Astrocyte (in vitro differentiated cells and primary cell): ENCODE results near the gene GPR75. TPM values are rescaled to one million over a fixed set of nuclear protein-coding genes. Genes with fewer than 3 reads are reported as not detected.

Experiments
- DNase-seq: peaks from one replicate; pipeline ENCODE4 v3.0.0-alpha.2; 2010; ENCODE audit warnings: low read depth
- FAIRE-seq: peaks from 2 replicates; lab custom pipeline; 2011; peaks lifted over from hg19 to GRCh38; lab: Jason Lieb, UNC
- H2AFZ ChIP-seq: 2 replicates; pipeline ENCODE4 v1.6.0; 2012; ENCODE audit warnings: low read depth, low read length, inconsistent platforms
- H3K27ac ChIP-seq: 2 replicates; pipeline ENCODE4 v1.5.1; 2011; ENCODE audit warnings: low read depth, low read length, inconsistent platforms
- H3K27me3 ChIP-seq: 2 replicates; pipeline ENCODE4 v1.6.0; 2011; ENCODE audit warnings: low read length, inconsistent platforms; ENCODE audit not compliant: insufficient read depth
- H3K36me3 ChIP-seq: 2 replicates; pipeline ENCODE4 v1.5.1; 2011; ENCODE audit warnings: low read length, inconsistent platforms; ENCODE audit not compliant: insufficient read depth
- H3K4me1 ChIP-seq: 2 replicates; pipeline ENCODE4 v1.5.1; 2011; ENCODE audit warnings: low read length, inconsistent platforms; ENCODE audit not compliant: insufficient read depth
- H3K4me2 ChIP-seq: 2 replicates; pipeline ENCODE4 v1.6.0; 2012; ENCODE audit warnings: low read length, inconsistent platforms
- H3K4me3 ChIP-seq: 2 replicates; pipeline ENCODE4 v1.5.1; 2011; ENCODE audit warnings: low read depth, mild to moderate bottlenecking, low read length, inconsistent platforms; ENCODE audit not compliant: insufficient read depth
- H3K79me2 ChIP-seq: 2 replicates; pipeline ENCODE4 v1.6.0; 2012; ENCODE audit warnings: mild to moderate bottlenecking, low read length, inconsistent platforms; ENCODE audit not compliant: insufficient read depth
- H3K9ac ChIP-seq: 2 replicates; pipeline ENCODE4 v1.6.0; 2012; ENCODE audit warnings: mild to moderate bottlenecking, low read length, inconsistent platforms
- H3K9me3 ChIP-seq: 2 replicates; pipeline ENCODE4 v1.5.1; 2012; ENCODE audit warnings: low read depth, mild to moderate bottlenecking, low read length, inconsistent platforms; ENCODE audit not compliant: insufficient read depth
- H4K20me1 ChIP-seq: 2 replicates; pipeline ENCODE4 v1.6.0; 2012; ENCODE audit warnings: low read length, inconsistent platforms; ENCODE audit not compliant: insufficient read depth
- H3K27ac Mint-ChIP-seq: one replicate; pipeline ENCODE4 v1.8.0; 2021; ENCODE audit warnings: mild to moderate bottlenecking, mixed read lengths; ENCODE audit not compliant: unreplicated experiment
- H3K27me3 Mint-ChIP-seq: one replicate; pipeline ENCODE4 v1.8.0; 2021; ENCODE audit warnings: low read depth, mixed read lengths; ENCODE audit not compliant: unreplicated experiment
- H3K36me3 Mint-ChIP-seq: one replicate; pipeline ENCODE4 v1.8.0; 2021; ENCODE audit warnings: low read depth, mixed read lengths; ENCODE audit not compliant: unreplicated experiment
- H3K4me1 Mint-ChIP-seq: one replicate; pipeline ENCODE4 v1.8.0; 2021; ENCODE audit warnings: low read depth, mixed read lengths; ENCODE audit not compliant: unreplicated experiment
- H3K4me3 Mint-ChIP-seq: one replicate; pipeline ENCODE4 v1.8.0; 2021; ENCODE audit warnings: mild to moderate bottlenecking, moderate library complexity, mixed read lengths; ENCODE audit not compliant: unreplicated experiment
- H3K9me3 Mint-ChIP-seq: one replicate; pipeline ENCODE4 v1.8.0; 2021; ENCODE audit warnings: mild to moderate bottlenecking, mixed read lengths; ENCODE audit not compliant: unreplicated experiment
- CTCF ChIP-seq: IDR thresholded peaks from 2 replicates; pipeline ENCODE4 v1.5.1; 2011; ENCODE audit warnings: low read depth, mild to moderate bottlenecking, inconsistent platforms, low read length, moderate library complexity; ENCODE audit not compliant: insufficient read depth
- EZH2 ChIP-seq: IDR thresholded peaks from 2 replicates; pipeline ENCODE4 v1.6.1; 2012; ENCODE audit warnings: mild to moderate bottlenecking, low read length, inconsistent platforms; ENCODE audit not compliant: insufficient read depth
- total RNA-seq: library from RNA; stranded (reverse); gene quantifications from 2 replicates; pipeline ENCODE4 v1.2.1, GENCODE V29; 2021

The GPR75 gene
- total RNA-seq, 1 donor from 2014 or later = 5.0 TPM

DNA sequence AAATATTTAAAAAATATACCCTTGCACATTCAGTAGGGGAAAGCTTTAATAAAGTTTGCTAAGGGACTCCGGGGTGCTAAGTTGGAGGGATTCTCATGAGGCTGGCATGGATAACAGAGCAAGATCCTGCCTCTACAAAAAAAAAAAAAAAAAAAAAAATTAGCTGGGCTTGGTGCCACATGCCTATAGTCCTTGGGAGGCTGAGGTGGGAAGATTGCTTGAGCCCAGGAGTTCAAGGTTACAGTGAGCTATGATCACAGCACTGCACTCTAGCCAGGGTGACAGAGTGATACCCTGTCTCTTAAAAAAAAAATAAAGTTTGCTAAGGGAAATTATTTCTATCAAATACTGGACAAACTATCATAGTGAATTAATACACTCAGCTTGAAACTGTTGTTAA is 17.3 kb upstream of the GPR75 start:
- Histone ChIP-seq H3K27me3 (no peaks in the 10 kb centered on the region), H3K79me2 (peaks cover 12% of the 10 kb centered on the region), H3K4me2 (no peak overlapping the region), H4K20me1 (peaks cover 13% of the 10 kb centered on the region), H3K9me3 (no peaks in the 10 kb centered on the region), H3K9ac (no peak overlapping the region), H3K36me3 (peaks cover 54% of the 10 kb centered on the region), H3K27ac (no peak overlapping the region), H3K4me3 (no peak overlapping the region), H2AFZ (no peak overlapping the region), H3K4me1 (peaks cover 12% of the 10 kb centered on the region)
- TF ChIP-seq CTCF = no peak
- DNase-seq (no peak), FAIRE-seq (no peak)
- no peaks in the 10 kb centered on the region for H3K9me3 Mint-ChIP-seq
- H3K4me1 Mint-ChIP-seq = peaks cover 5% of the 10 kb centered on the region
- no peak overlapping the region for H3K27ac Mint-ChIP-seq
- no peak overlapping the region for H3K4me3 Mint-ChIP-seq
- no peaks in the 10 kb centered on the region for H3K27me3 Mint-ChIP-seq
- peaks cover 4% of the 10 kb centered on the region for H3K36me3 Mint-ChIP-seq

- H3K36me3 ChIP-seq = peaks cover 48% of the 10 kb centered on the region
- H3K79me2 ChIP-seq = peaks cover 3% of the 10 kb centered on the region
- FAIRE-seq = no peak
- Mint-ChIP-seq H3K4me1 (no peaks in the 10 kb centered on the region), H3K36me3 (no peaks in the 10 kb centered on the region), H3K27ac (no peak overlapping the region), H3K27me3 (no peaks in the 10 kb centered on the region), H3K9me3 (no peaks in the 10 kb centered on the region), H3K4me3 (no peak overlapping the region)
- H4K20me1 ChIP-seq = peaks cover 3% of the 10 kb centered on the region
- H3K4me2 ChIP-seq = no peak overlapping the region
- H3K27me3 ChIP-seq = no peaks in the 10 kb centered on the region
- H3K4me1 ChIP-seq = peaks cover 4% of the 10 kb centered on the region
- no peaks in the 10 kb centered on the region for H3K9me3 ChIP-seq
- H3K9ac ChIP-seq = no peak overlapping the region
- H2AFZ ChIP-seq = no peak overlapping the region
- TF ChIP-seq CTCF (no peak), EZH2 (no peak)
- no peak overlapping the region for H3K4me3 ChIP-seq
- no peak overlapping the region for H3K27ac ChIP-seq
- no peak for DNase-seq
These were observed 14.7 kb upstream of the GPR75 start for GRCh38 chr2:53874401-53874950.

DNA sequence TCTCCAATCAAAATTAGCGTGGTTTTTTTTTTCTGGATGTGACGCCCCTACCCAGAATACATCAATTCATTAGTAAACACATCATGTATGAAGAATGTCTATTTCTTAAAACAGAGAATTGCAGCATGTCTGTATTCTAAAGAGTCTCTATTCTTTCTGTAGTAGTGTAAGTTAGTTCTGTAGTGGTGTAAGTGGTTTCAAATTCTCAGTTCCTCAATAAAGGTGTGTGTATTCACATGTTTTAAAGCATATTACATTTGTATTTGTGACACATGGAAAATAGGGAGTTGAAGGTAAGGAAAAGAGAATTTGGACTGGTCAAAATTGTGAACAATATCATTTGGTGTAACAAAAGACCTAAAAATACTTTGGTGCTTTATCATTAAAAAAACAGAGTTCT is 8.0 kb upstream of the GPR75 start:
- Mint-ChIP-seq H3K27me3 (no peaks in the 10 kb centered on the region), H3K4me1 (no peaks in the 10 kb centered on the region), H3K27ac (no peak overlapping the region), H3K4me3 (no peak overlapping the region), H3K36me3 (peaks cover 5% of the 10 kb centered on the region), H3K9me3 (no peaks in the 10 kb centered on the region)
- Histone ChIP-seq H3K4me3 (no peak overlapping the region), H3K9ac (no peak overlapping the region), H3K27ac (no peak overlapping the region), H2AFZ (no peak overlapping the region), H3K27me3 (no peaks in the 10 kb centered on the region), H3K36me3 (peaks cover 44% of the 10 kb centered on the region), H3K79me2 (no peaks in the 10 kb centered on the region), H3K4me2 (no peak overlapping the region), H4K20me1 (peaks cover 6% of the 10 kb centered on the region), H3K9me3 (no peaks in the 10 kb centered on the region), H3K4me1 (no peaks in the 10 kb centered on the region)
- FAIRE-seq (no peak), DNase-seq (no peak)
- TF ChIP-seq CTCF = no peak
- no peak for TF ChIP-seq EZH2
